ENCODE measurements around the gene RELN. TPM values are rescaled to one million over a fixed set of nuclear protein-coding genes. Genes with fewer than 3 reads are reported as not detected.
A peak's percentile ranks its signal among the peaks of the same experiment; 100 is the strongest.

Gene RELN
- total and polyA plus RNA-seq, 2 of the 13 experiments (the other 11 are each of a cell fraction or from before 2014, with no cell fraction given): 315 to 332 TPM

DNA sequence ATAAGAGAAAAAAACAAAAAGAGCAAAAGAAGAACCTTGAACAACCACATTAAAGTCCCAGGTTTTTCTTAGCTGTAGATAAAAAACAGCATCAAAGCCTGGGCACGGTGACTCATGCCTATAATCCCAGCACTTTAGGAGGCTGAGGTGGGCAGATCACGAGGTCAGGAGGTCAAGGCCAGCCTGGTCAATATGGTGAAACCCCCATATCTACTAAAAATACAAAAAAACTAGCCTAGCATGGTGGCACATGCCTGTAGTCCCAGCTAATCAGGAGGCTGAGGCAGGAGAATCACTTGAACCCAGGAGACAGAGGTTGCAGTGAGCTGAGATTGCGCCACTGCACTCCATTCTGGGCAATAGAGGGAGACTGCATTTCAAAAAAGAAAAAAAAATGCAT is 47.4 kb upstream of the RELN start (continued):
- TF ChIP-seq, protein P1, sequence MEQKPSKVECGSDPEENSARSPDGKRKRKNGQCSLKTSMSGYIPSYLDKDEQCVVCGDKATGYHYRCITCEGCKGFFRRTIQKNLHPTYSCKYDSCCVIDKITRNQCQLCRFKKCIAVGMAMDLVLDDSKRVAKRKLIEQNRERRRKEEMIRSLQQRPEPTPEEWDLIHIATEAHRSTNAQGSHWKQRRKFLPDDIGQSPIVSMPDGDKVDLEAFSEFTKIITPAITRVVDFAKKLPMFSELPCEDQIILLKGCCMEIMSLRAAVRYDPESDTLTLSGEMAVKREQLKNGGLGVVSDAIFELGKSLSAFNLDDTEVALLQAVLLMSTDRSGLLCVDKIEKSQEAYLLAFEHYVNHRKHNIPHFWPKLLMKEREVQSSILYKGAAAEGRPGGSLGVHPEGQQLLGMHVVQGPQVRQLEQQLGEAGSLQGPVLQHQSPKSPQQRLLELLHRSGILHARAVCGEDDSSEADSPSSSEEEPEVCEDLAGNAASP (CRISPR knock-in tag; IDR thresholded peaks at IDR 0.05; ENCODE audit: borderline replicate concordance): peak; percentile 78; the same call in 1 of the 2 replicates
- TF ChIP-seq, protein P2, sequence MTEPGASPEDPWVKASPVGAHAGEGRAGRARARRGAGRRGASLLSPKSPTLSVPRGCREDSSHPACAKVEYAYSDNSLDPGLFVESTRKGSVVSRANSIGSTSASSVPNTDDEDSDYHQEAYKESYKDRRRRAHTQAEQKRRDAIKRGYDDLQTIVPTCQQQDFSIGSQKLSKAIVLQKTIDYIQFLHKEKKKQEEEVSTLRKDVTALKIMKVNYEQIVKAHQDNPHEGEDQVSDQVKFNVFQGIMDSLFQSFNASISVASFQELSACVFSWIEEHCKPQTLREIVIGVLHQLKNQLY (CRISPR knock-in tag; IDR thresholded peaks at IDR 0.05): peak; percentile 67; the same call in 1 of the 2 replicates
- TF ChIP-seq KAT8 (CRISPR knock-in tag; IDR thresholded peaks at IDR 0.05): peak; percentile 69
- peak; percentile 74; the same call in 1 of the 2 replicates for TF ChIP-seq SMAD3 (CRISPR knock-in tag; IDR thresholded peaks at IDR 0.05)
- peak; percentile 99 for TF ChIP-seq FOSL2 (CRISPR knock-in tag; IDR thresholded peaks at IDR 0.05)
- TF ChIP-seq HMG20A (CRISPR knock-in tag; IDR thresholded peaks at IDR 0.05; ENCODE audit: borderline replicate concordance): peak; percentile 94
- peak; percentile 50; the same call in 1 of the 2 replicates for TF ChIP-seq NCOR1 (IDR thresholded peaks at IDR 0.05; ENCODE audit: borderline replicate concordance, low read length)
- TF ChIP-seq, protein P3, sequence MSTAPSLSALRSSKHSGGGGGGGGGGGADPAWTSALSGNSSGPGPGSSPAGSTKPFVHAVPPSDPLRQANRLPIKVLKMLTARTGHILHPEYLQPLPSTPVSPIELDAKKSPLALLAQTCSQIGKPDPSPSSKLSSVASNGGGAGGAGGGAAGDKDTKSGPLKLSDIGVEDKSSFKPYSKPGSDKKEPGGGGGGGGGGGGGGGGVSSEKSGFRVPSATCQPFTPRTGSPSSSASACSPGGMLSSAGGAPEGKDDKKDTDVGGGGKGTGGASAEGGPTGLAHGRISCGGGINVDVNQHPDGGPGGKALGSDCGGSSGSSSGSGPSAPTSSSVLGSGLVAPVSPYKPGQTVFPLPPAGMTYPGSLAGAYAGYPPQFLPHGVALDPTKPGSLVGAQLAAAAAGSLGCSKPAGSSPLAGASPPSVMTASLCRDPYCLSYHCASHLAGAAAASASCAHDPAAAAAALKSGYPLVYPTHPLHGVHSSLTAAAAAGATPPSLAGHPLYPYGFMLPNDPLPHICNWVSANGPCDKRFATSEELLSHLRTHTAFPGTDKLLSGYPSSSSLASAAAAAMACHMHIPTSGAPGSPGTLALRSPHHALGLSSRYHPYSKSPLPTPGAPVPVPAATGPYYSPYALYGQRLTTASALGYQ (CRISPR knock-in tag; IDR thresholded peaks at IDR 0.05): peak; percentile 95; the same call in 1 of the 2 replicates
- TF ChIP-seq, protein P4, sequence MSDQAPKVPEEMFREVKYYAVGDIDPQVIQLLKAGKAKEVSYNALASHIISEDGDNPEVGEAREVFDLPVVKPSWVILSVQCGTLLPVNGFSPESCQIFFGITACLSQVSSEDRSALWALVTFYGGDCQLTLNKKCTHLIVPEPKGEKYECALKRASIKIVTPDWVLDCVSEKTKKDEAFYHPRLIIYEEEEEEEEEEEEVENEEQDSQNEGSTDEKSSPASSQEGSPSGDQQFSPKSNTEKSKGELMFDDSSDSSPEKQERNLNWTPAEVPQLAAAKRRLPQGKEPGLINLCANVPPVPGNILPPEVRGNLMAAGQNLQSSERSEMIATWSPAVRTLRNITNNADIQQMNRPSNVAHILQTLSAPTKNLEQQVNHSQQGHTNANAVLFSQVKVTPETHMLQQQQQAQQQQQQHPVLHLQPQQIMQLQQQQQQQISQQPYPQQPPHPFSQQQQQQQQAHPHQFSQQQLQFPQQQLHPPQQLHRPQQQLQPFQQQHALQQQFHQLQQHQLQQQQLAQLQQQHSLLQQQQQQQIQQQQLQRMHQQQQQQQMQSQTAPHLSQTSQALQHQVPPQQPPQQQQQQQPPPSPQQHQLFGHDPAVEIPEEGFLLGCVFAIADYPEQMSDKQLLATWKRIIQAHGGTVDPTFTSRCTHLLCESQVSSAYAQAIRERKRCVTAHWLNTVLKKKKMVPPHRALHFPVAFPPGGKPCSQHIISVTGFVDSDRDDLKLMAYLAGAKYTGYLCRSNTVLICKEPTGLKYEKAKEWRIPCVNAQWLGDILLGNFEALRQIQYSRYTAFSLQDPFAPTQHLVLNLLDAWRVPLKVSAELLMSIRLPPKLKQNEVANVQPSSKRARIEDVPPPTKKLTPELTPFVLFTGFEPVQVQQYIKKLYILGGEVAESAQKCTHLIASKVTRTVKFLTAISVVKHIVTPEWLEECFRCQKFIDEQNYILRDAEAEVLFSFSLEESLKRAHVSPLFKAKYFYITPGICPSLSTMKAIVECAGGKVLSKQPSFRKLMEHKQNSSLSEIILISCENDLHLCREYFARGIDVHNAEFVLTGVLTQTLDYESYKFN (CRISPR knock-in tag; conservative IDR thresholded peaks at IDR 0.05): peak; percentile 78
- TF ChIP-seq PHF21A (CRISPR knock-in tag; IDR thresholded peaks at IDR 0.05): peak; percentile 74
- TF ChIP-seq CHD4 (IDR thresholded peaks at IDR 0.05; ENCODE audit: borderline replicate concordance, low read length): 0 out of 2 replicates have a peak, but pooled peaks have one; percentile 57
- TF ChIP-seq RARA (CRISPR knock-in tag; IDR thresholded peaks at IDR 0.05): peak; percentile 98
- TF ChIP-seq ISL2 (CRISPR knock-in tag; IDR thresholded peaks at IDR 0.05): peak; percentile 96
- TF ChIP-seq TAF1 (CRISPR knock-in tag; IDR thresholded peaks at IDR 0.05): peak; percentile 17; the same call in 1 of the 2 replicates
- peak; percentile 61; the same call in 1 of the 2 replicates for TF ChIP-seq FOXO1 (CRISPR knock-in tag; IDR thresholded peaks at IDR 0.05)
- peak; percentile 82 to 98 for TF ChIP-seq NR2F1 (CRISPR knock-in tag; IDR thresholded peaks at IDR 0.05)
- TF ChIP-seq, protein P5, sequence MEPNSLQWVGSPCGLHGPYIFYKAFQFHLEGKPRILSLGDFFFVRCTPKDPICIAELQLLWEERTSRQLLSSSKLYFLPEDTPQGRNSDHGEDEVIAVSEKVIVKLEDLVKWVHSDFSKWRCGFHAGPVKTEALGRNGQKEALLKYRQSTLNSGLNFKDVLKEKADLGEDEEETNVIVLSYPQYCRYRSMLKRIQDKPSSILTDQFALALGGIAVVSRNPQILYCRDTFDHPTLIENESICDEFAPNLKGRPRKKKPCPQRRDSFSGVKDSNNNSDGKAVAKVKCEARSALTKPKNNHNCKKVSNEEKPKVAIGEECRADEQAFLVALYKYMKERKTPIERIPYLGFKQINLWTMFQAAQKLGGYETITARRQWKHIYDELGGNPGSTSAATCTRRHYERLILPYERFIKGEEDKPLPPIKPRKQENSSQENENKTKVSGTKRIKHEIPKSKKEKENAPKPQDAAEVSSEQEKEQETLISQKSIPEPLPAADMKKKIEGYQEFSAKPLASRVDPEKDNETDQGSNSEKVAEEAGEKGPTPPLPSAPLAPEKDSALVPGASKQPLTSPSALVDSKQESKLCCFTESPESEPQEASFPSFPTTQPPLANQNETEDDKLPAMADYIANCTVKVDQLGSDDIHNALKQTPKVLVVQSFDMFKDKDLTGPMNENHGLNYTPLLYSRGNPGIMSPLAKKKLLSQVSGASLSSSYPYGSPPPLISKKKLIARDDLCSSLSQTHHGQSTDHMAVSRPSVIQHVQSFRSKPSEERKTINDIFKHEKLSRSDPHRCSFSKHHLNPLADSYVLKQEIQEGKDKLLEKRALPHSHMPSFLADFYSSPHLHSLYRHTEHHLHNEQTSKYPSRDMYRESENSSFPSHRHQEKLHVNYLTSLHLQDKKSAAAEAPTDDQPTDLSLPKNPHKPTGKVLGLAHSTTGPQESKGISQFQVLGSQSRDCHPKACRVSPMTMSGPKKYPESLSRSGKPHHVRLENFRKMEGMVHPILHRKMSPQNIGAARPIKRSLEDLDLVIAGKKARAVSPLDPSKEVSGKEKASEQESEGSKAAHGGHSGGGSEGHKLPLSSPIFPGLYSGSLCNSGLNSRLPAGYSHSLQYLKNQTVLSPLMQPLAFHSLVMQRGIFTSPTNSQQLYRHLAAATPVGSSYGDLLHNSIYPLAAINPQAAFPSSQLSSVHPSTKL (CRISPR knock-in tag; IDR thresholded peaks at IDR 0.05): peak; percentile 96
- TF ChIP-seq TCF7 (IDR thresholded peaks at IDR 0.05; ENCODE audit: low read depth): peak; percentile 98
- peak; percentile 61; the same call in 1 of the 2 replicates for TF ChIP-seq TBX3 (IDR thresholded peaks at IDR 0.05; ENCODE audit: borderline replicate concordance)
